NCI-H82 (cell line): Measurements from ENCODE around the gene EDARADD.
A peak's percentile ranks its signal among the peaks of the same experiment; 100 is the strongest.

Source experiments
- DNase-seq: peaks from one replicate; lab custom pipeline; 2025; lab: John Stamatoyannopoulos, UW

Gene EDARADD

DNA sequence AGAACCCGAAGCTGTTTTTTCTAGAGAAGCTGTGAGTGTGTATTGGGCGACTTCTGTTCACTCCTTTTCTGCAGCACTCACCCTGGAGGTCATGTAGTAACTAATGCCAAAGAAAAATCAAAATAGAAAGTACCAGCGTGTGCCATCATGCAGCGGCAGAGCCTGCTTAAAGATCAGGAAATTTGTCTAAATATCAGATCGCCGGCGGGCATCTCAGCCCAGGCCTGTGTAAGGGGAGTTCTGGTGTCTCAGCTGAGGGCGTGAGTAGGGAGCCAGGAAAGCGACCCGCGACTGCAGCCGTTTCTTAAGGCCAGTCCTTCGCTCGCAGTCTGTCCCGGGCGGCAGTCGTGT is 768 bp downstream of the EDARADD start:
- DNase-seq = peak; percentile 41

DNA sequence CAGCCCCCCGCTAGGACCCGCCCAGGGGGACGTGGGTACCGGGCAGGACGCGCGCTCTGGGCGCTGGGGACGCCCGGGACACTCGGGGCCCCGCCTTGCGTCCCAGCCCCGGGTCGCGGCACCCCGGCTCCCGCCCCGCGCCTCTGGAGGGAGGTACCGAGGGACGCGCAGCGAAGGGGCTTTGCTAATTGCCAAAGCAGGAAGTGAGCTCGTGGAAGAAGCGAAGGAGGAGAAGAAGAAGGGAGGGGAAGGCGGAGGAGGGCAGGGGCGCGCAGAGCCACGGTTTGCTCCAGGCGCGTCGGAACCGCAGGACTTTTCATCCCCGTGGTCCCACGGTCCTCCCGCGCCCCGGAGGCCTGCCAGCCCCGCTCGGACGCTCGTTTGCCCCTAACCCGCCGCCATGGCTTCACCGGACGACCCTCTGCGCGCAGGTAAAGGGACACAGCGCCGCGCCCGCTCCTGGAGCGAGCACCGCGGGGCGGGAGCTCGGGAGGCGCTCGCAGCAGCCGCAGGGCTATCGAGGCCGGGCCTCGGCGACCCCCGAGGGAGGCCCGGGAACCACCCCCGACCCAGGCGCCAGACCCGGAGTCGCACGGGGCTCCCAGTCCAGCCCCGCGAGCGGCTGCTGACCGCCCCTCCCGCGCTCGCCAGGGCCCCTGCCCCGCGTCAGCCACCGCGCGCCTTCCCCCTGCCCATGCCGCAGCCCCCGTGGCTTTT is 1.3 kb downstream of the EDARADD start:
- peak; percentile 41 for DNase-seq

DNA sequence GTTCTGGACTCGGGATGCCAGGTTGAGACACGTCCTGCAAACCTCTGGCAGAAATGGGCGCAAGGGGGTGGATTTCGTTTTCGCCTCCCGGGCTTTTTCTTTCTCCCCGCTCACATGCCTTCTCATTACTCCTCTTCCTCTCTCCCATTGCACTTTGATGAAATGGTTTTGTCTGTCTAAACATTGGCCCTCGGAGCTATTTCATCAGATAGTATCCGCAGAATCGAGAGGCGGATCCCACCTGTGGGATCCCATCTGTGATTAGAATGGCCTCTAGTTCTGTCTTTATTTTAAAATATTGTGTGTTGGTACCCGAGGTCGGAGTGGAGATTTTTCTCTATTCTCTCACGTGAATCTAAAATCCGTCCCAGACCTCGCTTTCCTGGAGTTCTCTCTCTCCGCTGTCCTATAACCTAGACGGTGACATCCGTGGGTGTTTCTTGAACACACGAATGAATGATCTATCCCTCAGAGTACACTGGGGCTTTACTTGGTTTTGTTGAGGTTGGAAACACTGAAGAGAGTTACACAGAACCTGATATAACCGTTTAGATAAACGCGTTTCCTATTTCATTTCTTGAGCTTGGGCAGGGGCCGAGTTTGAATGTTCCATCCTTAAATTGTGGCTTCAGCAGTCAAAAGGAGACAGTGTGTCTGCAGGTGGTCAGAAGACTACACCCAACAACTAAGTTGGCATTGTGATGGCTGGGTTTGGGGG is 2.0 kb downstream of the EDARADD start:
- DNase-seq = no peak

DNA sequence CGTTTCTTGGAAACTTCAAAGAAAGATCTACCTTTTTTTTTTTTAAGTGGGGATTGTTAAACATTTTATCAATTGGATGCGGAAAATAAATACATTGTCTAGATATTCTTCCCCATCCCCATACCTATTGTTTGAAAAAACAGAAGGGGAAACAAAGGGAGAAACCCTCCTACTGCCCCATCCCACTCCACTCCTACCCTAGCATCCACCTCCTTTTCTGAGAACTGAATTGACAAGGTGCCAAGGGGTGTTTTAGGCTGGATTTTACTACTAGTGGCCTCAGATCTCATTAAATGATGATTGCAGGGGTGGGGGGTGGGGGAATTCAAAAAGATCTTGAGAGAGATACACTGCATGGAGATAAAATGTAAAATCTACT is 2.6 kb downstream of the EDARADD start:
- no peak for DNase-seq

DNA sequence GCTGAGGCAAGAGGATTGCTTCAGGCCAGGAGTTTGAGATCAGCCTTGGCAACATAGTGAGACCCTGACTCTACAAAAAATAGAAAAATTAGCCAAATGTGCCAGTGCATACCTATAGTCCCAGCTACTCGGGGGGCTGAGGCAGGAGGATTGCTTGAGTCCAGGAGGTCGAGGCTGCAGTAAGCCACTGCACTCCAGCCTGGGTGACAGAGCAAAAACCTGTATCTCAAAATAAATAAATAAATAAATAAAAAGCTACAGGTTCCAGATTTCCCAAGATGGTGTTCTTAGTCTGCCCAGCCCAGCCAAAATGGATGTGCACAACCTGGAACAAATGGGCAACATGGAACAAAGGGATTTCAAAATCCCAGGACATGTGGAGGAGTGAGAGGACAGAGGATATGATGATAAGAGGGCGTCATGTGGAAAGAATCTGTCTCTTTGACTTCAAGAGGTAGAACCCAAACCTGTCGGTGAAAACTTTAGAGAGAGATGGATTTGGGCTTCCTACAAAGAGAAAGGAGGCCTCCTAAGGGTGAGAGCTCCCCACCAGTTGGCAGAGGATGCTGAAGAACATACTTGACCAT is 3.2 kb downstream of the EDARADD start:
- no peak for DNase-seq

DNA sequence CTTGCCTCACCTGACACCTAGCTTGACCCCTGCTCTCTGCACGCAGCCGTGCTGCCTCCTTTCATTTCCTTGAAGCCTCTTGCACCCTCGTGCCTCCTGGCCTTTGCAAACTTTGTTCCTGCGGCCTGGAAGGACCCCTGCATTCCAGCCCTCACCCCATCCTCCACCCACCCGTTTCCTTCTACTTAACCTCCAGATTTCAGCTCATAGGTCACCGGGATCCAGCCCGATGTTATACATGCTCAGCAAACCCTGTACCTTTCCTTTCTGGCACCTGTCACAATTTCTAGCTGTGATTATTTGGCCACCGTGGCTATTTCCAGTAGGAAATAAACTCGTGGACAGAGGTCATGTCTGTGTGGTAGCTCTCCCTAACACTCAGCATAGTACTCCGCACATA is 4.5 kb downstream of the EDARADD start:
- DNase-seq = no peak

DNA sequence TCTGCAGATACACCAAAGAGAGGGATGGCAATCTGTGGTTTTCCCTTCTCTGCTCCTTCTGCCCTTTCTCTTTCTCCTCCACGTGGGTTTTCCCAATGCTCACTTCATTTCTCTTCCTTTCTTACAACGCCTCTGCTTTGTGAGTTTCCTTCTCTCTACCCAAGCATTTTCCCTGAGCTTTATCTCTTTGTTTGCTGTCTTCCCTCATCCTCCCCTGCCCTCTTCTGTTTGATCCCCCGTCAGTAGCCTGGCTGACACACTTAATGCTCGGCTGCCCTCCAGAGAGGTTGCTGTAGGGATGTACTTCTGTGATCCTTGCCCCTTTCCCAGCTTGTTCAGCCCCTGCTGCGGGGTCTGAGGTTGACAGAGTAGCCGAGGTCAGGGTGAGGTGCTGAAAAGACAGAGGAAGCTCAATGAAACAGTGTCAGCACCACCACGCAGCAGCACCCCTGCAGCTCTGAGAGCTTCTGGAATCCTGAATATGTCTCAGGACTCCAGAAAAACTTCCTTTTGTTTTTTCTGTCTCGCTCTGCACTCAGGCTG is 6.0 kb downstream of the EDARADD start:
- DNase-seq = no peak

DNA sequence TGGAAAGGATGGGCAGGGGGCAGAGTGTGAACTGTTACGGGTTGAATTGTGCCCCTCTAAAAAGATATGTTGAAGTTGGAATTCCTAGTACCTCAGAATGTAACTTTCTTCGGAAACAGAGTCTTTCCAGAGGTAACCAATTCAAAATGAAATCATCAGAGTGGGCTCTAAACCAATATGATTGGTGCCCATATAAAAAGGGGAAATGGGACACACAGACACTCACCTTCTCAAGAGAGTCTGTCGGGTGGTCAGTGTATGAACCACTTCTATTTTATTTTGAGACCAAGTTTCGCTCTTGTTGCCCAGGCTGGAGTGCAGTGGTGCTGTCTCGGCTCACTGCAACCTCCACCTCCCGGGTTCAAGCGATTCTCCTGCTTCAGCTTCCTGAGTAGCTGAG is 7.6 kb downstream of the EDARADD start:
- DNase-seq = no peak

DNA sequence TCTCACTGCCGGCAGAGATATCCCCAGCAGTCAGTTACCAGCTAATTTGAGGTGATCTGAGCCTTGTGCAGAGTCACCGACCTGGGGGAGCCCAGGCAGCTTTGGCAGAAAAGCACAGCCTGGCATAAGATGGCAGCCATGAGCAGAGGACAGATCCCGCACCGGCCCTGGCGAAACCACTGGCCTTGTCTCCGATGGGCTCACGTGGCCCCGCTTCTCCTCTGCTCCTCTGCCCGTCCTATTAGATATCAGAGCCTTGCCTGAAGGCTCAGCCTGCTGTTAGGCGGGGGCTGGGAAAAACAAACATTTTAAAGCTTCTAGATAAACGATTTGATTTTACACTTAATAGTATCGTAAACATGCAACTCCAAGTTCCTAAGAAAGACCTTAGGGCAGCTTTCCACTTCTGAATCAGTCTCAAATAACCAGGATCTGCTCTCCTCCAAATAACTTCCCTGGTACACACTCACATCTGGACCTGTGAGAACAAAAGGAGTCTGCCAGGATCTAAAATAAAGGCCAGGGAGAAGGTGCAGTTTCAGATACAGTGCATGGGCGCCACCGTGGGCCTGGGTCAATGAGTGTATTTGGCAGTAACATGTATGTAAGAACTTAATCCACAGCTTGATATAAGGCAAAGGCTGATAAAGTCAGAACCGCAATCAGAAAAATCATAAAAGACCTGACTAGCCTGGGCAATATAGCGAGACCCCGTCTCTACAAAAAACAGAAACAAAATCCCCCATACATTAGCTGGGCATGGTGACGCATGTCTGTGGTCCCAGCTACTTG is 10.0 kb downstream of the EDARADD start:
- DNase-seq = no peak

DNA sequence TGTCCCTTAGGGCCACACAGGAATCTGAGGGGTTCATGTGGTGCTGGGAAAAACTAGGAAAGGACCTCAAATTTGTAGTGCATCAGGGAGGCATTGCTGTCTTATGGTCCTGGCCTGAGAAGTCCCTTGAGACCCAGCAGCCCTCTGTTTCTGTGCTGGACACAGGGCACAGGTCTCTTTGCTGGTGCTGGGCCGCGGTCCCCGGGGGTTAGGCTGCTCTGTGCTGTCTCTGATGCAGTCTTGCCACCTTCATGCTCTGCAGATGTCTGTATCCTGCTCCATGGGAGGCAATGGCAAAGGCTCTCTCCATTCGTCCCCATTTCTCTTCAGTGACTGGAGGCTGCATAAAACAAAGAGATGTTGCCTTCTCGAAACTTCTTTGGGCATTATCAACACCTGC is 13.0 kb downstream of the EDARADD start:
- DNase-seq = no peak

DNA sequence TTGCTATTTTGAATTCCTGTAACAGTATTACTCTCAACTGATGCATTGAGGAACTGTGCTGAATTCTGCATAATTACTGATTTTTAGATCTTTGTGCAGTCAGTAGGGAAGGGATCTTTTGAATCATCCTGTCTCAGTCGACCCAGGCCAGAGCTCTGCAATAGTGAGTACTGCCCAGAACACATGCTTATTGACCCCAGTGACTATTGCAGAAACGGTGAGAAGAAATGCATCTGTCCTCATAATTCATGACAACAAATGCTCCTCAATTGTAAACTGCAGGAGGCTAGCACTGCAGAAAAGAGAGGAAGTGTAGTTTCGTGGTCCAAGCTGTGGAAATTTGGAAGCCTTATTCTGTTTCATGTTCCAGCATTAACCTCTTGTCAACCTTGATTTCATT is 19.6 kb downstream of the EDARADD start:
- DNase-seq = no peak

DNA sequence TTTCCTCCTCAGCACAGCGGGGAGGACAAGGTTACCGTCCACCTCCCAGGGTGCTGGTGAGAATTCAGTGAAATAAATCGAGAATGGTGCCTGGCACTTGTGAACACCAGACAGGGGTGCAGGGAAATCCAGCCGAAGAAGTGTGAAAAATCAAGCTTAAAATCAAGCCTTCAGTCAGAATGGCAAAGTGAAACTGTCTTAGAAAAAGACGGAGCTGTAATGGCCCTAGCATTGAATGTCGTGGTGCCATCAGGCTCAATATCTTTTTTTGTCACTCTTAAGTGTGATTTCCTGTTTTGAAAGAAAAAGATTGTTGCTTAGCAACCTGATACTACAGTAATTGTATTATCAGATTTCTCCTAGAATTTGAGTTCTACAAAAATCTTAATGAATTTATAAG is 22.1 kb downstream of the EDARADD start:
- no peak for DNase-seq

DNA sequence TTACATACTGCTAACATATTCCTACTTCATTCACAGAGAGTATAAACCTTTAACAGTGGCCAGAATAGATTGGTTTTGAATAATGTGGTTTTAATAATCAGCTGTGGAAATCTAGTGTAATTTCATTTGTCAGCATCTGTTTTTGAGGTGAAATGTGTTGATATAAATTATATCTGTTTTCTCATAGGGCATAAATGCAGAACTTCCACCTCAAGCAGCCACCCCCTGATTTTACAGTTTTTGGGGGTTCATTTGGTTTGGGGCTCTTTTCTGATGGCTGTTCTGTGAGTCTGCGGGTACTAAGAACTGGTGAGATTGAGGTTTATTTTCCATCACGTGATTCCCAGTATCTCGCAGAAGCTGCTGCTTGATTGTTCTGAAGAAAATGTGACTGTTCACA is 23.2 kb downstream of the EDARADD start:
- no peak for DNase-seq

DNA sequence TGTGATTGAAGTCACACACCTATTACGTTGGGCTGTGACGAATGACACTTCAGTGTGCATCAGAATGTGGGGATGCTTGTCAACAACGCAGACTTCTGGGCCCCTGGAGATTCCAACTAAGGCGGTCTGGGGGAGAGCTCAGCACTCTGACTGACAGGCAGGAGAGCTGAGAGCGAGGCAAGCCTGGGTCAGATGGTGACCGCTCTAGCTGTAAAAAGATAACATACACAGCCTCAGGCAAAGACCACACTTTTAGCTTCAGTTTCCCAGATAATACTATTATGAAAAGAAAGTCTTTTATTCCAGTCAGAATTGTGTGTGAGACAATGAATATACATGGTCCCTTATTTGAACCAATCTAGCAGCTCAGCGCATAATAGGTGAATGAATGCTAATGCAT is 25.4 kb downstream of the EDARADD start:
- no peak for DNase-seq

DNA sequence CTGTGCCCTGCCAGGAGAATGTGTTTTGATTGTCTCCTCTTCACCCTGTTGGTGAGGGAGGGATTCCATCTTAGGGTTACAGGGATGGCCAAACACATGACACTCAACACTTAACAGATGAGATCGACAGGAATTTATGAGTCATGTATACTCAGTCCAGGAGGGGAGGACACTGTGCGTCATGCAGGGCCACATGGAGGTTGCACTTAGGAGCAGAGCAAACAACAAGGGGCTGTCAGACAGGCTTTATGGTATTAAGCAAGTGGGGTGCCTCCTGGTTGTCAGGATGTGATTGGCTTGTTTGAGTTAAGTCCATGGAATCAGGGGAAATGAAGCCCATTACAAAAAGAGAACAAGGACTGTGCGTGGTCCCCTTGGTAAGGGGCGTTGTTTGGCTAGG is 26.9 kb downstream of the EDARADD start:
- no peak for DNase-seq

DNA sequence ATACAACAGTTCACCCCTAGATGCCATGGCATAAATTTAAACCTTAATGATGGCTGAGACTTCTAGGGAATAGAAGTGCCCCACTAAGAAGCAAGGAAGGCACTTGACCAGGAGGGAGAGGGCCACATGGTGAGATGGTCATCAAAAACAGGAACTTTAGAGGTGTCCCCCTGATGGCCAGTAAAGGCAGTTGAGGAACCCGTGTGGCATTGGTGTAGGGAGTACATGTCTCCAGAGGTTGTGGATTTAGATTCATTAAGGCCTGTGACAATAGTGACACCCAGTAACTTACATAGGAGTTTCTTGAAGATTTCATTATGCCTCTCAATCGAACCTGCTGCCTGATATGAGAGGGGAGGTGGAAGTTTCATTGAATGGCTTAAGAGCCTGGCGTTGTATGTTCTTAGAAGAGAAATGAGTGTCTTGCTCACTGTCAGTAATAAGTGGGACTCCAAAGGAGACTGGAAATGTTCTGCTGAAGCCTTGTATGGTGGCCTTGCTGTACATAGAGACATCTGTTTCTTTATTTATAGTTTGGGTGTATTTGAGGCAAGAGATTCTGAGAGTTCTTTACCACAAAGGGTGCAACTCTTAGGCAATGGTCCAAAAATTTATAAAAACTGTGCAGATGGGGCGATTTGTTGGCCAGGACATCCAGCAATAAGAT is 27.9 kb downstream of the EDARADD start:
- no peak for DNase-seq

DNA sequence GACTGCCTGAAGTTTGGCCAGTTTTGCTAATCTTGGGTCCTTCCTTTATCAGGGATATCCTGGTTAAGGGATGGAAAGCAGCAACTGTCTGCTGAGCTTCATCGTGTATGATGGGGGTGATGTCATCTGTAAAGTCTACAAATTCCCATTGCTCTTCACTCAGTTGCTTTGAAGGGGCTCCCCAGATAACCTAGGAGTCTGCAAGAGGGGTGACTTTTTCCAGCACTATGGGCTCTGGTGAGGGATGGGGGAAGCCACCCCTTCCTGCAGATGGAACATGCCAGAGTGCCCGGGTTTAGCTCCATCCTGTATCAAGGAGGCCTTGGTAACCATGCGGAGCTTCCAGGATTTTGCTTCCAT is 28.4 kb downstream of the EDARADD start:
- DNase-seq = no peak

DNA sequence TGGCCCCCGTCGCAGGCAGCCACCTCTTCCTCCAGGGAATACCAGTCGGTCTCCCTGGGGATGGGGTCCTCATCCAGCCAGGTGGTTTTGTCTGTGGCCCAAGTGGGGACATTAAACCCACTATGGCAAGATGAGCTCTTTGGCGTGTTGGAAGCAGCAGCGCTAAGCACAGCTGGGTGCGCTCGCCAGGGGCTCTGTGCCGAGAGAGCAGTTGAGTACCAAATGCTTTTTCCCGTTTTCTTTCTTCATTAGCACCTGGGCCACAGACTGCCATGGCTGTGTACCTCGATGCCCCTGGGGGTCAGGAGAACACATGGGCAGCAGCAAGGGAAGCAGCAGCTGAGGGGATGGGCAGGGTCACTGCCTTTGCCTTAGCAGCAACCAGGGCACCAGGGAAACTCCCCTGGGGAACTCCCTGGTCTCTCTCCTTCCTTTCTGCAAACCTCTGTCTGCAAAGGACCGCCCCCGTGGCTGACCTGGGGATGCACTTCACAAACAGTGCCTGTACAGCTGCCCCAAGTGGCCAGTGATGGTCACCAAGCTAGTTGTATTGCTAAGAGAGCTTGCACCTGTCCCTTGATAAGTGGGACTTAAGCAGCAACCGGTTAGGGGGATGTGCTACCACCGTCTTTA is 31.1 kb downstream of the EDARADD start:
- DNase-seq = no peak

DNA sequence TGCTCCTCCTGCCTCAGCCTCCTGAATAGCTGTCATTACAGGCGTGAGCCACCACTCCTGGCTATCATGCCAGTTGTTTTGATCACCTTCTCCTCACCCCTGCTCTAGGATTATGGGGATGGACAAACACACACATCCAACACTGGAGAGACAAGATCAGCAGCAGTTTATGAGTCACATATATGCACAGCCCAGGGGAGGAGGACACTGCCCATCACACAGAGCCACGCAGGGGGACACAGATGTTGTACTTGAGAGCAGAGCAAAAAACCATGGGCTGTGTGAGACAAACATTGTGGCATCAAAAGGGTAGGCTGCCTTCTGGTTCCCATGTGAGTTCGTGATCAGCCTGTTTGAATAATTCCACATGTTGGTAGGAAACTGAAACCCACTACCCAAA is 32.1 kb downstream of the EDARADD start:
- no peak for DNase-seq

DNA sequence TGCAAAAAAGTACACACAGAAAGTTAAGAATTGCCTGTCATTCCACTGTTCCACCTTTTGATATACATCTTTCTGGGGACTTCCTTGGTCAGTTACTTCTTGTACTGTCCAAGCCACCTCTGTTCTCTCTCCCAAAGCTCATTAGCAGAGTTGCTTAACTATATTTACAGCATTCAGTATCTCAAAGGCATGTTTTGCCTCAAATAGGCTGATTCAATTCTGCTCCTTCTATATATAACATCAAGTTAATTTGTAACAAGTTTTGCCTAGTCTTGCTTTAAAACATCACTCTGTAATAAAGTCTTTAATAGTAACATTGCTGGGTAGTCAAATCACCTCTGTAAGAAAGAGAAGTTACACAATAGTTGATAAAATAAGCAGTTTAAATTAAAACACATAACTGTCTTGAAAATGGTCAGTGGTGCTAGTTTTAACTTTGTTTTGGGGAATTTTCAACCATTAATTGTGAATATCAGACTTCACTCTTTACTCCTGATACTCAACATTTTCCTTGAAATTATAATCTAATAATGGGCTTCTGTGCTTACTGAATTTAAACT is 35.7 kb downstream of the EDARADD start:
- DNase-seq = no peak

DNA sequence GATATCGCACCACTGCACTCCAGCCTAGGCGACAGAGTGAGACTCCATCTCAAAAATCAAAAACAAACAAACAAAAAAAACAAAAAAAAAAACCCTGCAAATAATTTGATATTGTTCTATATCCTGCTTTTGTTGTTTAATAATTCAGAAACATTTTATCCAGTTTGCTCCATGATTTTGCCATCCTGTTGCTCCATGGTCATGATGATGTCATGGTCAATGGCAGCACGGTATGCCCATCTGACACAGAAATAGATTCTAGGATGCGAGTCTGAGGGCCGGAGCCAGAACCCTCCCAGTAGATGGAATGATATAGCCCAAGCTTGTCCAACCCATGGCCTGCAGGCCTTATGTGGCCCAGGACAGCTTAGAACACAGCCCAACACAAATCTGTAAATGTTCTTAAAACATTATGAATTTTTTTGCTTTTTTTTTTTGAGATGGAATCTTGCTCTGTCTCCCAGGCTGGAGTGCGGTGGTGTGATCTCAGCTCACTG is 39.8 kb downstream of the EDARADD start:
- DNase-seq = no peak
